Activated T-cell treated with anti-CD3 and anti-CD28 coated beads for 24 hours (primary cell): ENCODE measurements around the gene ATP10D.
"Not testable (repeated sequence)": the region's sequence is repeated elsewhere in the genome, so short reads cannot be mapped to it uniquely, and the experiment has no call there.

ENCODE experiments used
- DNase-seq: peaks from one replicate; pipeline ENCODE4 v3.0.0-alpha.2; 2020; ENCODE audit warnings: low read depth

ATP10D gene

DNA sequence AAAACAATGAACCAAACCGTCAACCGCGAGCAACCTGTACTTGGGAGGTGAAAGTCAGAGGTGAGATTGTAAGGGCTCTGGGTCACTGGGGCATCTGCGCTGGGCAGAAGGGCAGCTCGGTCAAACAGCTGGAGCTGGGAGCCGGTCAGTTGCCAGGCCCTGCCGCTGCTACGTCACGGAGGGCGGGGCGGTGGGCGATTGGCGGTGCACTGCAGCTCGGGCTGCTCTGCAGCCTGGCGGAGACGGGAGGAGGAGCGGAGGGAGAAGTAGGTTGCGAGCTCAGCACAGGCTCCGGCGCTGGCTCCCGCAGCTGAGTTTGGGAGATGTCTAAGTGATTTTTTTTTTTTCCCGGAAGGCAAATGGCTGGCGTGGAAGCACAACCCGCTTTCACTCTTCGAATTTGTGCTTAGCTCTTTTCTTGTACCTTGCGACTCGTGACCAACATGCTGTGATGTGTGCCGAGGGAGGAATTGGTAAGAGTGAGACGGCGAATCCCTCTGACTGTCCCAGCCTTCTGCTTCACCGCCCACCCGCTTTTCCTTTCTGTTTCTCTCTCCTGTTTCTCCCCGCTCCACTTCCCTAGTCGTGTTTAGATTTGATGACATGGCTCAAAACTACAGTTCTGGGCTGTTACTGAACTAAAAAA is at the start of gene ATP10D:
ATP10D (plus strand) TSS at position 229 of the 646 bp plus-strand sequence. CDS start 27,266 bp downstream, outside the sequence.
- peak; percentile 56 for DNase-seq

- DNase-seq: no peak
These were observed 42.1 kb upstream of the ATP10D start for GRCh38 chr4:47442980-47443379.

- DNase-seq: no peak
These were observed 41.0 kb upstream of the ATP10D start for GRCh38 chr4:47444031-47444430.

GRCh38 chr4:47451657-47452056 is 33.4 kb upstream of the ATP10D start:
- no peak for DNase-seq

- no peak for DNase-seq
These were observed 22.3 kb upstream of the ATP10D start for GRCh38 chr4:47462799-47463234.

GRCh38 chr4:47463235-47463956 is 21.7 kb upstream of the ATP10D start, which contains the start of gene COMMD8:
Gene COMMD8, minus strand, starts transcription at chr4:47463702. Its CDS starts 51 bp downstream, at chr4:47463651.
- peak; percentile 96 for DNase-seq

DNA sequence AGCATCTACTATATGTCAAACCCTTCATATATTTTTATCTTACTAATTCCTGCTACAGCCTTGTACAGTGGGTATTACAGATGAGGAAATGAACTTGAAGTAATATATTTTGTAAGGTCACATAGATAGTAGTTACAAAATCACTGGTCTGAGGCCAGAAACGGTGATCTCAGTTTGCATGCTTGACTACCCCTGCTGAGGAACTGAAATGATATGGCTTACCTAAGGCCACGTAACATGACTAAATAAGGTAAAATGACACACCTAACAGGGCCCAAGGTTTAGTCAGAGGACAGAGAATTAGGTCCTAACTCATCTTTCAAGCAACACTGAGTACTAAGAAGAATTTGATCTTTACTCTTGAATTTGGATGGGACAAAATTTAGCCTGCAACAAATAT is 20.1 kb upstream of the ATP10D start:
- no peak for DNase-seq

DNA sequence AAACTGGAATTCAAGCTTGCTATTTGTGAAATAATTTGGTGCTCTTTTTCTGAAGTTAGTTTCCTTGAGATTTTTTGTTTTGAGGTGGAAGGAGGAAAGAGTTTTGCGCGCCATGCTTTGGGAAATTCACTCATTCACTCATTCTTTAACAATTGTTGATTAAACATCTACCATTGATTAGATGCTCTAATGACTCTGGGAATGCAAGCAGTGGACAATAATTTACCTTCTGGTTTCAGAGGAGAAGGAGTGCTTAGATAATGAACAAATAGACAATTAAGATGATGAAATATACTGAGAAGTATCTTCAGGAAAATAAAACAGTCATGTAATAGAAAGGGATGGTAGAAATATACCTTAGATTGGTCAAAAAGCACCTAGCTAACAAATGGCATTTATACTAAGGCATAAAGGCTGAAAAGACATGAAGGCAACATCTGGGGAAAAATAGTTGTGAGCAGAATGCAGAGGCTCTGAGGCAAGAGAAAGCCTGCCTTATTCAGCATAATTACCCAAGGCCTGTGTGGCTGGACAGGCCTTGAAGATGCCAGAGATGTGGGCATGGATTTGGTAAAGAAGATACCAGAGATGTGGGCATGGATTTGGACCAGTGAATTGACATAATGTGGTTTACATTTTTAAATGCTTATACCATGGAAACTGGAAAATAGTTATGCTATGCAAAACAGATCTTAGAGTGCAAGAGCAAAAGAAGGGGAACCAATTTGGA is 18.9 kb upstream of the ATP10D start:
- no peak for DNase-seq

GRCh38 chr4:47468706-47469365 is 16.2 kb upstream of the ATP10D start:
- no peak for DNase-seq

GRCh38 chr4:47469951-47470350 is 15.1 kb upstream of the ATP10D start:
- DNase-seq: no peak

GRCh38 chr4:47471064-47471463 is 14.0 kb upstream of the ATP10D start:
- DNase-seq: no peak

GRCh38 chr4:47471591-47471990 is 13.5 kb upstream of the ATP10D start:
- no peak for DNase-seq

- DNase-seq: no peak
These were observed 11.8 kb upstream of the ATP10D start for GRCh38 chr4:47473141-47473750.

DNA sequence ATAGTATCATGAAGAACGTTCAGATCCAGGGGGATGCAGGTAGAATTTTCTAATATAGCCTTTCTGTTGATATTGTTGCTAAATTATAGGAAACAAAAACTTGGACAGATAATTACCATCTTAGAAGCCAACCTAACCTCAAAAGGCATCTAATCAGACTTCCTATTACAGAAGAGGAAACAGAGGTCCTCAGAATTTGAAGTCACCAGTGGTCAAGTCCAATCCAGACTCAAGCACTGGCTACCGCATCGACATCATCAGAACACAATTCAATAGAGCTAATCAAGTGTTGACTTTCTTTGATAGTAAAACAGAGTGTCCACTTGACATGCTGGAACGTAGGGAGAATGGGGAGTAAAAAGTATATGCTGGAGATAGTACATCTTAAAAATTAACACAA is 10.3 kb upstream of the ATP10D start:
- DNase-seq: no peak

DNA sequence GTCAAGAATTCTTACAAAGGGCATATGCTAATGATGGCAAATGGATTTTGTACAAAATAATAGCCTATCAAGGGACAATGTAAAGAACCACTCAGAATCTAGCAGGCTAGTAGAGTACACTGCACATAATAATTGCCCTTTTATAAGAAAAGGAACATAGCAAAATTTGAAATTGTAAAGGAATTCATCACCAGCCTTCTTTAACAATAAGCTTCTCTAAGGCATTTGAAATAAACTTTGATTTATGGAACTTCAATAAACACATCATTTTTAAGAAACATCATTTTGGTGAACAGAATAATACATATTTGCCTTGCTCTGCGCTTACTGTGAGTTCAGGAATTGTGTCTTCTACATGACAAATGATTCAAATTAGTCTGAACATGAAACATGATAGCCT is 9.7 kb upstream of the ATP10D start:
- DNase-seq: no peak

- no peak for DNase-seq
These were observed 6.3 kb upstream of the ATP10D start for GRCh38 chr4:47478804-47479203.

GRCh38 chr4:47482326-47482725 is 2.7 kb upstream of the ATP10D start:
- no peak for DNase-seq

DNA sequence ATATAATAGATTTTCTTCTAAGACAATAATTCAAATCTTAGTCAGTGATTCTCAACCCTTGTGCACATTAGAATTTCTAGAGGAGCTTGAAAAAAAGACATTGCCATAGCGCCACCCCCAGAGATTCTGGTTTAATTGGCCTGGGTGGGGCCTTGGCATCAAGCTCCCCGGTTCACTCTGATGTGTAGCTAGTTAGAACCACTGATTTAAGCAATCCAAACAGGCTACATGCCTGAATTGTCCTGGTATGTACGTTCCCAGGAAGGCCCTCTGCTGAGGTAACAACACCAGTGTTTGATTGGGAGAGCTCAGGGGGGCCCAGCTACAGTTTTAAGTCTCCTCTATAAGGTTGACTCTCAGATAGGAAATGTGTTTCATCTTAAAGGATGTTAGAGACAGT is 1.3 kb upstream of the ATP10D start:
- DNase-seq: no peak

DNA sequence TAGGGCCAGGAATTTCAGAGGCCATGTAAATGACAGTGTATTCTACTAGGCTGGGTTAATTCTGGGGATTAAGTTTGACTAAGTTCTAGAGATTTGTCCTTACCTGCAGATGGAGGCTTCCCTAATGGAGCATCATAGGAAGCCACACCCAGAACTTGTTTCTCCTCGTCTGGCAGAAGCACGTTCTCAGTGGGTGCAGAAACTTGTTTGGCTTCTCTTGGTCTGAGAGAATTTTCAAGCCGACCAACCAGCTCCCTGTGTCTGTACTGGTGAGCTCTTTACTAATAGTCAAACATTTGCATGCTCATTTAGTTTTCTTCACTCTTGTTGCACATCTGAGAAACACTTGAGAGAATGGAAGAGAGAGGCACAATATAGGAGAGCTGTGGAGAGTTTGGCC is 907 bp upstream of the ATP10D start:
- no peak for DNase-seq

- no peak for DNase-seq
These were observed 693 bp downstream of the ATP10D start for GRCh38 chr4:47485768-47486167.

GRCh38 chr4:47486231-47486673 is 1.2 kb downstream of the ATP10D start:
- DNase-seq: no peak

DNA sequence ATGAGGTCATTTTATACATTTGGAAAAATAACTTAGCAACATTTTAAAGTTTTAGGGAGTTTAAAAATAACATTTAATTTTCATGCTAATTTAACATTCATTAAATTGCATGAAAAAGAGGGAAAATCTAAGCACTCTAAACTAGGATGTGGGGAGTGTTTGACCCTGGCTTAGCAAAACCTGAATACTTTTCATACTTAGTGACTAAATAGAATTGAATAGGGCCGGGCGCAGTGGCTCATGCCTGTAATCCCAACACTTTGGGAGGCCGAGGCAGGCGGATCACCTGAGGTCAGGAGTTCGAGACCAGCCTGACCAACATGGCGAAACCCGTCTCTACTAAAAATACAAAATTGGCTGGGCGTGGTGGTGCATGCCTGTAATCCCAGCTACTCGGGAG is 1.7 kb downstream of the ATP10D start:
- not testable (repeated sequence) for DNase-seq
